K562 (cell line): Measurements from ENCODE around the gene PIF1. TPM values are rescaled to one million over a fixed set of nuclear protein-coding genes. Genes with fewer than 3 reads are reported as not detected.

Experiments
- ATAC-seq: fragments of 200-7000 bp; cut with Tn5 transposase; 3 replicates; pipeline ENCODE4 v1.9.1; 2020; ENCODE audit warnings: moderate library complexity
- BruUV-seq: library from RNA; stranded (reverse); fragments of 400-500 nt; replicated peaks from 2 replicates; lab custom pipeline; 2021; lab: Mats Ljungman, UMichigan
- CTCF ChIA-PET: fragments of 300-600 bp; formaldehyde crosslinking; extraction: SDS; loops from one replicate; lab custom pipeline; 2021; ENCODE audit warnings: low intra/inter-chr PET ratio; lab: Yijun Ruan, JAX
- POLR2A ChIA-PET: fragments of 300-600, 350-650 bp; sonication (Branson Sonifier 250); formaldehyde crosslinking; extraction: SDS; loops from one replicate; lab custom pipeline; 2021; ENCODE audit warnings: antibody characterized with exemption, inconsistent platforms; lab: Yijun Ruan, JAX
- DNase-seq, 4 experiments: peaks; one replicate each; pipeline versions ENCODE4 v3.0.0 to v3.0.0-alpha.2; 2011 to 2018; ENCODE audit warnings: low spot score in 3 of 4, mixed read lengths in 3 of 4; ENCODE audit errors: extremely low read depth in 1 of 4
- FAIRE-seq: peaks from 2 replicates; lab custom pipeline; 2011; peaks lifted over from hg19 to GRCh38; lab: Jason Lieb, UNC
- H2AFZ ChIP-seq: 2 replicates; pipeline ENCODE4 v1.6.0; 2011; ENCODE audit warnings: low read depth, low read length, control low read depth, inconsistent platforms
- H3K27ac ChIP-seq: fragments of 200-600 bp; 3 replicates; pipeline ENCODE4 v1.8.0; 2011; ENCODE audit warnings: low read depth, mild to moderate bottlenecking, control low read depth, inconsistent platforms, low read length, moderate library complexity, mixed read lengths; ENCODE audit errors: extremely low read depth
- H3K27me3 ChIP-seq, 2 experiments: fragments of 300-600 bp in 1 of 2; 2 replicates in 1 of 2; 3 replicates in 1 of 2; pipeline versions ENCODE4 v1.6.0 to v1.8.0; 2011; ENCODE audit warnings: inconsistent platforms in 2 of 2, low read length in 2 of 2, mild to moderate bottlenecking in 1 of 2, mixed read lengths in 1 of 2, moderate library complexity in 1 of 2; ENCODE audit not compliant: control insufficient read depth in 2 of 2, insufficient read depth in 2 of 2
- H3K36me3 ChIP-seq: fragments of 300-600 bp; 3 replicates; pipeline ENCODE4 v1.8.0; 2011; ENCODE audit warnings: mild to moderate bottlenecking, low read length, inconsistent platforms; ENCODE audit not compliant: control insufficient read depth, insufficient read depth
- H3K4me1 ChIP-seq, 2 experiments: fragments of 200-600 bp in 1 of 2; replicated peaks in 1 of 2; 2 replicates in 1 of 2; 3 replicates in 1 of 2; pipeline versions ENCODE4 v1.5.1 to v1.8.0; 2011; ENCODE audit warnings: inconsistent platforms in 2 of 2, low read length in 2 of 2, mild to moderate bottlenecking in 1 of 2, mixed read lengths in 1 of 2, moderate library complexity in 1 of 2; ENCODE audit not compliant: control insufficient read depth in 2 of 2, insufficient read depth in 2 of 2
- H3K4me2 ChIP-seq: 2 replicates; pipeline ENCODE4 v1.6.1; 2011; ENCODE audit warnings: low read length, control low read depth, inconsistent platforms, mixed read lengths; ENCODE audit not compliant: insufficient read depth
- H3K4me3 ChIP-seq: fragments of 200-600 bp; sonication (generic), shearing (Covaris generic); 2 replicates; pipeline ENCODE4 v1.5.1; 2016; ENCODE audit warnings: control low read depth, inconsistent platforms
- H3K79me2 ChIP-seq: fragments of 200-600 bp; 3 replicates; pipeline ENCODE4 v1.8.0; 2011; ENCODE audit warnings: low read length, inconsistent platforms; ENCODE audit not compliant: control insufficient read depth, insufficient read depth
- H3K9ac ChIP-seq, 2 experiments: 2 replicates each; pipeline versions ENCODE4 v1.6.0 to v1.6.1; 2011; ENCODE audit warnings: low read depth in 2 of 2, low read length in 2 of 2, control low read depth in 1 of 2, inconsistent platforms in 1 of 2, mild to moderate bottlenecking in 1 of 2, mixed read lengths in 1 of 2; ENCODE audit not compliant: insufficient read depth in 1 of 2
- H3K9me1 ChIP-seq: one replicate; pipeline ENCODE4 v1.6.0; 2011; ENCODE audit warnings: inconsistent platforms, mild to moderate bottlenecking, low read length, moderate library complexity; ENCODE audit not compliant: control insufficient read depth, insufficient read depth
- H3K9me3 ChIP-seq: replicated peaks from 2 replicates; pipeline ENCODE4 v1.5.1; 2011; ENCODE audit warnings: low read depth, low read length, inconsistent platforms; ENCODE audit not compliant: control insufficient read depth, insufficient read depth
- H4K20me1 ChIP-seq: replicated peaks from 2 replicates; pipeline ENCODE4 v1.6.1; 2011; ENCODE audit warnings: low read length, inconsistent platforms, mixed read lengths; ENCODE audit not compliant: control insufficient read depth, insufficient read depth
- HES1 ChIP-seq: fragments of 450-650 bp; IDR thresholded peaks from 2 replicates; pipeline ENCODE4 v1.6.1; 2016; ENCODE audit warnings: low read depth, mild to moderate bottlenecking, moderate library complexity
- LCOR ChIP-seq: sonication (generic); formaldehyde crosslinking; IDR thresholded peaks from 2 replicates; pipeline ENCODE4 v1.8.0; 2022; ENCODE audit warnings: mild to moderate bottlenecking, missing genetic modification reagents
- MBD1 ChIP-seq: fragments of 250-450 bp; sonication (Bioruptor Pico); IDR thresholded peaks from 2 replicates; pipeline ENCODE4 v1.8.0; 2022; ENCODE audit warnings: inconsistent platforms
- MEIS2 ChIP-seq: fragments of 450-650 bp; IDR thresholded peaks from 2 replicates; pipeline ENCODE4 v1.6.1; 2014; ENCODE audit warnings: mild to moderate bottlenecking; ENCODE audit not compliant: partially characterized antibody
- NEUROD1 ChIP-seq: fragments of 150-350 bp; IDR thresholded peaks from 2 replicates; pipeline ENCODE4 v1.6.1; 2014; ENCODE audit warnings: borderline replicate concordance, low read length, low read depth; ENCODE audit not compliant: partially characterized antibody
- PPARD ChIP-seq: fragments of 250-450 bp; sonication (Bioruptor Pico); IDR thresholded peaks from 2 replicates; pipeline ENCODE4 v1.8.0; 2022; ENCODE audit warnings: inconsistent platforms, mild to moderate bottlenecking, moderate library complexity
- RBM15 ChIP-seq: fragments of 200-400 bp; formaldehyde crosslinking; IDR thresholded peaks from 2 replicates; pipeline ENCODE4 v1.6.1; 2018; ENCODE audit warnings: mild to moderate bottlenecking, low read length, moderate library complexity; ENCODE audit not compliant: insufficient read depth
- ZKSCAN1 ChIP-seq: fragments of 150-350 bp; IDR thresholded peaks from 2 replicates; pipeline ENCODE4 v1.6.1; 2016; ENCODE audit warnings: low read depth, low read length
- ZNF274 ChIP-seq: IDR thresholded peaks from 2 replicates; pipeline ENCODE4 v1.6.1; 2011; ENCODE audit warnings: low read depth, mild to moderate bottlenecking, low read length, moderate library complexity, borderline replicate concordance
- WGBS: fragments of 100-300 bp; shearing (Covaris generic); methylation state at CpG from one replicate; pipeline ENCODE4 v1.1.6; 2016; ENCODE audit warnings: low coverage, mixed read lengths; ENCODE audit not compliant: insufficient coverage; ENCODE audit errors: missing lambda C conversion rate; 5-methylcytosine and 5-hydroxymethylcytosine counted together
- in situ Hi-C: fragments of 300-500 bp; cut with MboI; formaldehyde crosslinking; loops from 4 replicates; pipeline ENCODE4 v1.15.0; 2018; ENCODE audit warnings: inconsistent platforms, mixed read lengths
- intact Hi-C: fragments of 100-400 bp; cut with micrococcal nuclease; formaldehyde crosslinking; loops from 2 replicates; pipeline ENCODE4 v1.14.2; 2022
- polyA plus RNA-seq, 8 experiments: library from polyadenylated mRNA; depleted of rRNA in 4 of 8; stranded (reverse) in 5 of 8; unstranded in 3 of 8; fragments of >200 nt; fragmentation: Nextera tagmentation in 2 of 8; fragmentation: Illumina TruSeq in 1 of 8; extraction: Ambion mirVana in 2 of 8; extraction: Trizol in 1 of 8; gene quantifications; 2 replicates each; pipeline versions ENCODE4 v1.2.1 to v1.2.3, GENCODE V29; 2011 to 2014; ENCODE audit warnings: inconsistent platforms in 1 of 8, missing spikeins in 1 of 8
- total RNA-seq, 7 experiments: library from RNA; depleted of rRNA in 6 of 7; stranded (reverse); fragments of >200 nt in 6 of 7; fragmentation: Illumina TruSeq in 2 of 7; extraction: Trizol in 2 of 7; gene quantifications; 2 replicates each; pipeline versions ENCODE4 v1.2.1 to v1.2.3, GENCODE V29; 2011 to 2021; ENCODE audit warnings: low replicate concordance in 1 of 7
- TF ChIP-seq, protein P1 (sequence below): fragments of 450-650 bp; IDR thresholded peaks from 2 replicates; pipeline ENCODE4 v1.6.1; 2018; ENCODE audit not compliant: partially characterized antibody
- TF ChIP-seq, protein P2 (sequence below): fragments of 450-650 bp; IDR thresholded peaks from 2 replicates; pipeline ENCODE4 v1.6.1; 2016

The PIF1 gene
- total and polyA plus RNA-seq, 9 of the 15 experiments (the other 6 are each of a cell fraction or from before 2014, with no cell fraction given) = 1.1 to 37.9 (median 11.5) TPM

DNA sequence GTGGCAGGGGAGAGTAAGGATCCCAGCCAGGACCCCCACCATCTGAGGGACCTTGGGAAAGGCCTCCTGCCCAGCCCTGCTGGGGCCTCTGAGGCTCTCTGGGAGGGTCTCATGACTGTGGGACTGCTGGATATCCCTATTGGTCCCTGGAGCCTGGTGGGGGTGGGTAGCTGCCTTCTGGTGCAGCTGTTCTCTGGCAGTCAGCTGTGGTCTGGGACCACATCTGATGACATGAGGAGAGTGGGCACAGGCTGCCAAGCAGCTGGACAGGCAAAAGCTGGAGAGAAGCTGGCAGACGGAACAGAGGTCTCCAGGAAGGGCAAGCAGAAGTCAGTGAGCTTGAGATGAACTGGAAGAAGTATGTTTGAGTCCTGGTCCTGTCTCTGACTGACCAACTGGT is 38.6 kb upstream of the PIF1 start (continued):
- TF ChIP-seq, protein P1, sequence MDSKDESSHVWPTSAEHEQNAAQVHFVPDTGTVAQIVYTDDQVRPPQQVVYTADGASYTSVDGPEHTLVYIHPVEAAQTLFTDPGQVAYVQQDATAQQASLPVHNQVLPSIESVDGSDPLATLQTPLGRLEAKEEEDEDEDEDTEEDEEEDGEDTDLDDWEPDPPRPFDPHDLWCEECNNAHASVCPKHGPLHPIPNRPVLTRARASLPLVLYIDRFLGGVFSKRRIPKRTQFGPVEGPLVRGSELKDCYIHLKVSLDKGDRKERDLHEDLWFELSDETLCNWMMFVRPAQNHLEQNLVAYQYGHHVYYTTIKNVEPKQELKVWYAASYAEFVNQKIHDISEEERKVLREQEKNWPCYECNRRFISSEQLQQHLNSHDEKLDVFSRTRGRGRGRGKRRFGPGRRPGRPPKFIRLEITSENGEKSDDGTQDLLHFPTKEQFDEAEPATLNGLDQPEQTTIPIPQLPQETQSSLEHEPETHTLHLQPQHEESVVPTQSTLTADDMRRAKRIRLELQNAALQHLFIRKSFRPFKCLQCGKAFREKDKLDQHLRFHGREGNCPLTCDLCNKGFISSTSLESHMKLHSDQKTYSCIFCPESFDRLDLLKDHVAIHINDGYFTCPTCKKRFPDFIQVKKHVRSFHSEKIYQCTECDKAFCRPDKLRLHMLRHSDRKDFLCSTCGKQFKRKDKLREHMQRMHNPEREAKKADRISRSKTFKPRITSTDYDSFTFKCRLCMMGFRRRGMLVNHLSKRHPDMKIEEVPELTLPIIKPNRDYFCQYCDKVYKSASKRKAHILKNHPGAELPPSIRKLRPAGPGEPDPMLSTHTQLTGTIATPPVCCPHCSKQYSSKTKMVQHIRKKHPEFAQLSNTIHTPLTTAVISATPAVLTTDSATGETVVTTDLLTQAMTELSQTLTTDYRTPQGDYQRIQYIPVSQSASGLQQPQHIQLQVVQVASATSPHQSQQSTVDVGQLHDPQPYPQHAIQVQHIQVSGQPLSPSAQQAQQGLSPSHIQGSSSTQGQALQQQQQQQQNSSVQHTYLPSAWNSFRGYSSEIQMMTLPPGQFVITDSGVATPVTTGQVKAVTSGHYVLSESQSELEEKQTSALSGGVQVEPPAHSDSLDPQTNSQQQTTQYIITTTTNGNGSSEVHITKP = no peak
- TF ChIP-seq NEUROD1 = no peak

DNA sequence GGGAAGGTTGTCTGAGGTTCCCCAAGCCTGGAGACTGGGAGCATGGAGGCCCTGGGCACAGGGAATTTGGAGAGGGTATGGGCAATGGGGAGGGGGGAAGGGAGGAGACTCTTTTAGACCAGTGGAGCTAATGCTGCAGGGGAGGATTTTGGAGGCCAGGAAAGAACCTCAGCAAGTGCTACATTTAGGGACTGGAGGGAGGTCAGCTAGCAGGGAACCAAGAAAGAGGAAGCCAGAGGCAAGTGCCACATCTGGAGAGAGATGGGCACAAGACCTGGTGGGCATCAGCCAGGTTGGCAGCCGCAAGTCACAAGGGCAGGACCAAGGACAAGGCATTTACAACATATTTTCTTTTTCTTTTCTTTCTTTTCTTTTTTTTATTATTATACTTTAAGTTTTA is 37.0 kb upstream of the PIF1 start:
- Histone ChIP-seq H3K4me3 (no peak overlapping the region), H2AFZ (no peak overlapping the region), H3K9me3 (no peaks in the 10 kb centered on the region), H3K4me1 (0 out of 5 replicates have a peak, but pooled peaks cover 0 to 3% of the 10 kb centered on the region in 2 experiments), H4K20me1 (no peaks in the 10 kb centered on the region; the same call in 1 of the 2 replicates), H3K4me2 (no peak overlapping the region), H3K79me2 (no peaks in the 10 kb centered on the region), H3K9me1 (no peaks in the 10 kb centered on the region), H3K36me3 (peaks cover 40% of the 10 kb centered on the region; the same call in 1 of the 3 replicates), H3K27me3 (no peaks in the 10 kb centered on the region), H3K9ac (no peak overlapping the region; a peak in 1 of 4 replicates), H3K27ac (no peak overlapping the region)
- no TSS peak for BruUV-seq
- 93% methylated on average over 1 of the region's 1 CpG for WGBS
- in situ Hi-C loops = no loop called here
- DNase-seq = no peak
- ChIA-PET CTCF (no interaction called here), POLR2A (interaction anchor here (0.6 to 1.5 kb wide), 5 partner anchors 11 to 780 kb away, joined by 3 to 4 read pairs (median 3); no protein-coding TSS in a partner anchor)
- TF ChIP-seq PPARD (no peak), HES1 (no peak), MEIS2 (no peak), LCOR (CRISPR knock-in tag) (no peak), RBM15 (no peak), ZKSCAN1 (no peak), ZNF274 (no peak), MBD1 (CRISPR knock-in tag) (no peak)
- TF ChIP-seq, protein P2, sequence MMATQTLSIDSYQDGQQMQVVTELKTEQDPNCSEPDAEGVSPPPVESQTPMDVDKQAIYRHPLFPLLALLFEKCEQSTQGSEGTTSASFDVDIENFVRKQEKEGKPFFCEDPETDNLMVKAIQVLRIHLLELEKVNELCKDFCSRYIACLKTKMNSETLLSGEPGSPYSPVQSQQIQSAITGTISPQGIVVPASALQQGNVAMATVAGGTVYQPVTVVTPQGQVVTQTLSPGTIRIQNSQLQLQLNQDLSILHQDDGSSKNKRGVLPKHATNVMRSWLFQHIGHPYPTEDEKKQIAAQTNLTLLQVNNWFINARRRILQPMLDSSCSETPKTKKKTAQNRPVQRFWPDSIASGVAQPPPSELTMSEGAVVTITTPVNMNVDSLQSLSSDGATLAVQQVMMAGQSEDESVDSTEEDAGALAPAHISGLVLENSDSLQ = no peak
- no peak for FAIRE-seq
- no peak for ATAC-seq
- intact Hi-C loops = no loop called here
